GM18870 (cell line): ENCODE data around the gene TNNI2.

Experiments used
- ATAC-seq: cut with Tn5 transposase; IDR thresholded peaks from one replicate; pipeline ENCODE4 v1.9.1; 2021; ENCODE audit warnings: moderate library complexity; ENCODE audit not compliant: unreplicated experiment

The TNNI2 gene

DNA sequence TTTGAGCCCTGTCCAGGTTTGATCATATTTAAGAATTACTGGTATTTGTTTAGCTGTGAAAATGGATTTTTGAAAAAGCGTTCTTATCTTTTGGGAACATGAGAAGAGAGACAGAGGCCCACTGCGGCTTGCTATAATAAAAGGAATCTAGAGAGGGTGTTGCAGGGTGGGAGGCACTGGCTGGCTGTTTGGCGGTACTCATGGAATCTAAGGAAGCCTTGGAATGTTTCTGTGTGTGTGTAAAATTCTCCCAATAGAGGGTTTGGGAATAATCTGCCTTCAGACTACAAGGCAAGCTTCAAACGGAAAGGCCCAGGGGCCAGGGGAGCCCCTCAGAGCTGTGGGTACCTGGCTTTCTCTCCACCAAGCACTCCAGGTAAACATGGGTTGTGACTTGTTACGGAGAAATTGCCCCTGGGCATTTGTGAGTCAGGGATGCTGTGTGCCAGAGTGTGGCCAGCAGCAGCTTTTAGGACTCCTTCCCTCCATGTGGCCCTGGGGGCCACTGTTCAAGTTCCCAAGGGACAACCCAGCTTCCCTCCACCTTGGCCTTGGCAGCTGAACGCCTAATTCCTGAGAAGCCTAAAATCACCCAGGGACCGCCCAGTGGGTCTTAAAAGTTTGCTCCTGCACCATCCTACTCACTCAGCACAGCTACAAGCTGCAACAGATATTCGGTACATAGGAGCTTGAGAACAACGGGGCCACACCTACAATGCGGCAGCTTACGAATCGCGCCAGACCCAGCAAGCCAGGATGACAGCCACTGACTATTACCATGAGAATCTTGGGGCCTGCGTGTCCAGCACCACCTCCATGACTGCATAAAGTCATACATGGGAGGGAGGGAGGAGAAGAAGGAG, 18.1 kb upstream of the TNNI2 start:
- ATAC-seq = no peak

DNA sequence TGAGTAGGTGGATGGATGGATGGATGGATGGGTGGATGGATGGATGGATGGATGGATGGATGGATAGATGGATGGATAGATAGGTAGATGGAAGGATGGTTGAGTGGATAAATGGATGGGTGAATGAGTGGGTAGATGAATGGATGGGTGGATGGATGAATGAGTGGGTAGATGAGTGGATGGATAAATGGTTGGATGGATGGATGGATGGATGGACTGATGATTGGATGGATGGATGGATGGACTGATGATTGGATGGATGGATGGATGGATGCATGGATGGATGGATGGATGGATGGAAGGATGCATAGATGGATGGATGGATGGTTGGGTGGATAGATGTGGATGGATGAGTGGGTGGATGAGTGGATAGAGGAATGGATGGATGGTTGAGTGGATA, 17.2 kb upstream of the TNNI2 start:
- ATAC-seq = no peak

DNA sequence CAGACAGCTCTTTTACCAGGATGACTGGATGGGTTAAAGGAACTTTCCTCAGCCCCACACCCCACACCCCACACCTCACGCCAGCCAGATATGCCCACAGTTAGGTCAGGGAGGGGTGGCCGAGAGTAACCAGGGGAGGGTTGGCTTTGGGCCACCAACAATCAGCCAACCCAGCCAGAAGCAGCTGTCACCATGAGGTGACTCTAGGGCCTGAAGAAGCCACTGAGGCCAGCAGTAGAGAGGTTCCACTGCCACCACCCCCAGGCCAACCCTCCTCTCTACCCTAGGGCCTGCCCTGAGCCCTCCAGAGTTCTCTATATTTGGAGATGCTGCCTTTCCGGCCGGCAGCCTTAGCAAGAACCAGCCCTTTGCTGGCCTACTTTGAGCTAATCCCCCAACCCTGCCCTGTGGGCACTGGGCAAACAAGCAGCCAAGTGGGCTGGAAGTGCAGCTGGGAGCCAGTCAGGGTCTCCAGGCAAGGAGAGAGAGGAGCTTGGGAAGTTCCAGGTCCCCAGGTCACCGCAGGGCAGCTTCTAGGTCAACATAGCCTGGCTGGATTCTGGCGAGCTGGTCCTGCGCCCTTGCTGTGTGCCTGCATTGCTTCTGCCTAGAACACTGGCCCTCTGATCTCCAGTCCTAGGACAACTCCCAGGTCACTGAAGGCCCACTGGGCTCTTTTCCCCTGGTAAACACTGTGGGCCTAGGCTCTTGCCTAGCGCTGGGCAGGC, 16.0 kb upstream of the TNNI2 start:
- no peak for ATAC-seq

DNA sequence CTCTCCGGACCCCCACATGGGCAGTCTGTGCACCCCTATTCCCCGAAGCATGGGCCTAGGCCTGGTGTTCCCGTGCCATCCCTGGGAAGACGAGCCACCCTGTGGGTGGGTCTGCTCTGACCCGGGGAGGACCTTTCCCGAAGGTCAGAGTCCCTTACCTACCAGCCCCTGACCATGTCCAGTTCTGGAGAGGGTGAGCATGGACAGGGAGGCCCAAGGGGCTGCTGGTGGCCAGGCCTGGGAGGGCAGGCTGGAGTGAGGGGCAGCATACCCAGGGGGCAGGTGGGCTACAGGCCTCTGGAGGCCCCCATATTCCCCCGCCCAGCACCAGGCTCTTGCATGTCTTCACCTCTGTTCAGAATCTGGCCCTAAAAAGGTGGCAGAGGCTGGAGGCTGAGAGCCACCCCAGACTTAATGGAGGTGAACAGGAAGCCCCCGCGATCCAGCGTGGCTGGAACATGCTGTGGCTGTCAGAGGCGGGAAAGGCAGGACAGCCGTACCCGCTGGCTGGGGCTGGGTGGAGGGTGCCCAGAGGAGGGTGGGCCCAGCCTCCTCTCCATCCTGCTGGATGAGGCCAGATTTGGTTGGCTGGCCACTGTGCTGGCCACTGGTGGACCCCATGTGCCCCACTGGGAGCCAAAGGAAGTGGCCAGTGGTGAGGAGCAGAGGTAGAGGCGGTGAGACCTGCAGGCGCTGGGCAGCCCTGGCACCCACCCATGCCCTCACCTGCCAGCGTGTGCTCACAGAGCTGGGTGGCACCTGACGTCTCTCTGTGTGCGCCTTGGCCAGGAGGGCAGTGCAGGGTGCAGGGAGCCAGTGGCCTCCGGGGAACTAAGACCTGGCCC, 15.2 kb upstream of the TNNI2 start:
- no peak for ATAC-seq

DNA sequence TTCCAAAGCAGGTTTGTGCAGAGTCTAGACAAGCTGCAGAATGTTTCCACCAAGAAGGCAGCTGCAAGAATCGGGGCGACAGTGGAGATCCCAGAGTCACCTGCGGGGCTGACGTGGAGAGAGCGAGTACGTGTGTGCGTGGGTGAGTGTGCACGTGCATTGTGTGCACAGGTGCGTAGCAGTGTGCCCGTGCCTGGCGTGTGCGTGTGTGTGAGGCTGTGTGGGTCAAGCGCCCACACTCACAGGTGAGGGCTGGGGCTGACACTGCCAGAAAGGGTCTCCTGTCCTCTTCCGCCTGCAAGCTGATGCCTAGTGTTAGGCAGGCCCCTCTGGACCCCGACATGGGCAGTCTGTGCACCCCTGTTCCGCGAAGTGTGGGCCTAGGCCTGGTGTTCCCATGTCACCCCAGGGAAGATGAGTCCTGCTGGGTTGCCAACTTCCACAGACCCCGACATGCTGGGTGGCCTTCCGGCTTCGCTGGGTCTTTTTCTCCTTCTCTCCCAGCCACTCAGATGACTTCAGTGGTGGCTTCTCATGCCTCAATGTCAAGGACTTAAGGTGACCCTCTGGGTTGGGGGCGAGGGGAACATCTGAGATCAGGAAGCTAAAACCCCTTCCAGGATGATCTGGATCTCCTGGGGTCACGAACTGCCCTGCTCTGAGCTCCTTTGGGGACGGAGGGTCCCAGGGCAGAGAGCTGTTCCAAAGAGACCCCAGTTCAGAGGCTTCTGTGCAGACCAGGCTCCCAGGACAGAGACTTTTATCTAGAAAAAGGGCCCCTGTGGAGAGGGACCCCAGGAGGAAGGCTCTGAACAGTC, 14.4 kb upstream of the TNNI2 start:
- no peak for ATAC-seq

DNA sequence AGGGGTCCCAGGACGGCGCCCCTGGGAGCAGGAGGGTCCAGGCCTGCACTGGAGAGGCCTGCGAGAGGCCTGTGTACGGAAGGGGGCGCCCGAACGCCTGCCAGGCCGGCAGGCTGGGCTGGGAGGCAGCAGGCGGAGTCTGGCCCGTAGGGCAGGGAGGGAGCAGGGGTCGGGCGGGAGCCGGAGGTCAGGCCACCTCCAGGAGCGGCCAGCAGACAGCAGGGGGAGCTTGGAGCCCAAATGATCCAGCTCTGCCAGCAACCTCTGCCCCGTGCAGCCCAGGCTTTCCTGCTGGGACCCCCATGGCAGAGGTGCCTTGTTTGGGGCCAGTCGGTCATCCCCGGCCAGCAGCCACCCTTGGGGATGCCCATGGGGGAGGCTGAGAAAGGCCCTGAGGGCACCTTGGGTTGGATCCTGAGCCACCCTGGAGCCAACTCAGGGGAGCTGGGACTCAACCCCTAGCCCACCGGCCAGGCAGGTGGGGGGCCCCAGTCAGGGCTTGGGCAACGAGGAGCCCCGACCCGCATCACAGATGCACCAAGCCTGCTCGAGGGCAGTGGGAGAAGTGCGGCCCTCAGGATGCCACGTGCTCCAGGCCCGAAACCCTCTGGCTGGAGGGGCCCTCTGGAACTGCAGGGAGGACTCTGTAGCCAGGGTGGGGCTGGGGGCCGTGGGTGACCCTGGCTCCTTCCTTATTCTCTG, 13.6 kb upstream of the TNNI2 start:
- ATAC-seq = no peak

DNA sequence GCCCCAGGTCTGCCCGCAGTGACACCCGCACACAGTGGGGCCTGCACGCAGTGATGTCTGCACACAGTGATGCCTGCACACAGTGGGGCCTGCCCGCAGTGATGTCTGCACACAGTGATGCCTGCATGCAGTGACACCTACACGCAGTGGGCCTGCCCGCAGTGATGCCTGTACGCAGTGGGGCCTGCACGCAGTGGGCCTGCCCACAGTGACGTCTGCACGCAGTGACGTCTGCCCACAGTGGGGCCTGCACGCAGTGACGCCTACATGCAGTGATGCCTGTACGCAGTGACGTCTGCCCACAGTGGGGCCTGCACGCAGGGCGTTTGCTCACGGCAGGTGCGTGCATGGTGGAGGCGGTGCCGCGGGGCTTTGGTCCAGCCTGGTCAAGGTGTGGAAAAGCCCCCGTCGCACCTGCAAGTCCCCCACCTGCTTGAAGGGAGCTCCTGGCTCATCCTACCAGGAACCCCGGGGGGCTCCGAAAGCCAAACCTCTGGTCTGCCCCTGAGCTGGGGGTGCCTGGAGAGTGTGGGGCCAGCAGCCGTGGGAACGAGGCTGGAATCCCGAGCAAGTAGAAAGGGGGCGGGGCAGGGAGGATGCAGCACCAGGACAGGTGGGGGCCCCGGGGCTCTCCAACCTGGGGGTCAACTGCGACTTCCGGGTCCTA, 12.9 kb upstream of the TNNI2 start:
- no peak for ATAC-seq

DNA sequence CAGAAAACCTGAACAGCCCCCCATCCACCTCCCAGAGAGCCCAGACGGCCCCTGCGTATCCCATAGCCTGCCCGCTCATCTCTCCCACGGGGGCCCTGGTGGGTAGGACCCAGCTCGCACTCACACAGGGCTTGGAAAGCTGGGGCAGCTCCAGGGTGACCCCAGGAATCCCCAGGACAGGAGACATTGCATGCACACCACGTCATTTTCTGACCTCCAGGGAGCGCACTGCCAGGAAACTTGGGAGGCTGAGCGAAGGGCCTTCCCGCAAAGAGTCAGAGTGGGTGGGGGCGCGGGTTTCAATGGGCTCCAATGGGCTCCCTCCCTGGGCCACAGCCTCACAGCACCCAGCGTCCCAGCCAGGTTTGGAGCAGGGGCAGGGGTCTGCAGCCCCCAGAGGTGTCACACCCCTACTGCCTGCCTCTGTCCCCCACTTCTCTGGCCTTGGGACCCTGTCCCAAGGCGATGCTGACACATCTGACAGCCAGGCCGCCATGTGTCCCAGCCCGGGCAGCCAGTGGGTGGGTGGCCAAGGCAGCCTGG, 12.2 kb upstream of the TNNI2 start:
- ATAC-seq = no peak

DNA sequence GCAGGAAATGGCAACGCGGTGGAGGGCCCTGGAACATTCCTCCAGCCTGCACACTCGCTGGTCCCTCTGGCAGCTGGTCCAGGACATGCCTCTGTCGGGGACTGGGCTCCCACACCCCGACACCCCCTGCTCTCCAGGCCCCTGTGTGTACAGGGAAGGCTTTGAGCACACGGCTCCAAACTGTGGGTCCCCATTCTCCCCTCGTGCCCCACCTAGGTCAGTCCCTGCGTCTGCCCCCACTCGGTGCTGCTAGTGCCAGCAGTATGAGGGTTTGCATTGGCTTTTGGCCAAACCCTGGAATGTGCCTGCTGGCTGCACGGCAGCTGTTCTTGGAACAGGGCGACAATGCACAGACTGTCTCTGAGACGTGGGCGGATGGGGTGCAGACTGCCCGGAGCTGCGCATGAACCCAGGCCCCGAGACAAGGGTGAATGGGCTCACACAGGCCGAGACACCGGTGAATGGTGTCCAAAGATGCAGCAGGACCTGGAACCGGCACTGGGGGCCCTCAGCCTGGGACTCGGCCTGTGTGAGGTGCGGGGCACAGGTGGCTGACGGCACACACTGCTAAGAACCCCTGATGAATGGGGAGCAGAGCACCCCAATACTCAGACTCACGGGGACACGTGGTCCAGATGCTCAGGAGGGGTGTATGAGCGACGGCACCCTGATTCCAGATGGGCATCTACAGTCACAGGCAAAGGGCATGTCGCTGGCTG, 11.5 kb upstream of the TNNI2 start:
- ATAC-seq = no peak

DNA sequence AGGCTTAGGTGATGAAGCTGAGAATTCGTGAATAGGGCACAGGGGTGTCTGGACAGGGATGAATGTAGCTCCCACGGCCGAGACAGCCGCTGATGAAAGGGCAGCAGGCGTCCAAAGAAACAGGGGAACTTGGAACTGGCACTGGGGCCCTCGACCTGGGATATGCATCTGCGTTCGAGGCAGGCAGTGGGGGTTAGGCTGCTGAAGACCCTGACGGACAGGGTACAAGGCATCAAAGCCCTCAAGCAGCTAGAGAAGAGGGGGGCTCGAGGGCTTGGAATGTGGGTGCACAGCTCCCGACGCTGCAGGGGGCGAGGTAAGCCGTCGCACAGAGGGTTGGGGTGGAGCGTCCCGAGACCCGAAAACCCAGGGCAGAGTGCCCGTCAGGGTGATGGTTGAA, 10.8 kb upstream of the TNNI2 start:
- no peak for ATAC-seq

DNA sequence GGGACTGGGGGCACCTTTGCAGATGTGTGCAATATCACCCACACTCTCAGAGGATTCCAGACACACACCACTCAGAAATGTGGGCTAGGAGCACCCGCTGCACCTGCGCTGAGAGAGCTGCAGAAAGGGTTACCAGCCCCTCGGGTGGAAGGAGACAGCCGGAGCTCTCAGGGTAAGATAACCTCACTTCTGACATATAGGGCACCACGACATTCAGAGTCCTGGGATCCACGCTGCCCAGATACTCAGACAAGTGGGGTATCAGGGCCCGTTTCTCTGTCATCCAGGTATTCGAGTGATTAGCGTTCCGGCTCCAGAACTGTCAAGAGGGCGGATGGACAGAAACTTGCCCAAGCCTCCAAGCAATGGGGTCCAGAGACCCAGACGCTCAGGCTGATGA, 10.2 kb upstream of the TNNI2 start:
- no peak for ATAC-seq

DNA sequence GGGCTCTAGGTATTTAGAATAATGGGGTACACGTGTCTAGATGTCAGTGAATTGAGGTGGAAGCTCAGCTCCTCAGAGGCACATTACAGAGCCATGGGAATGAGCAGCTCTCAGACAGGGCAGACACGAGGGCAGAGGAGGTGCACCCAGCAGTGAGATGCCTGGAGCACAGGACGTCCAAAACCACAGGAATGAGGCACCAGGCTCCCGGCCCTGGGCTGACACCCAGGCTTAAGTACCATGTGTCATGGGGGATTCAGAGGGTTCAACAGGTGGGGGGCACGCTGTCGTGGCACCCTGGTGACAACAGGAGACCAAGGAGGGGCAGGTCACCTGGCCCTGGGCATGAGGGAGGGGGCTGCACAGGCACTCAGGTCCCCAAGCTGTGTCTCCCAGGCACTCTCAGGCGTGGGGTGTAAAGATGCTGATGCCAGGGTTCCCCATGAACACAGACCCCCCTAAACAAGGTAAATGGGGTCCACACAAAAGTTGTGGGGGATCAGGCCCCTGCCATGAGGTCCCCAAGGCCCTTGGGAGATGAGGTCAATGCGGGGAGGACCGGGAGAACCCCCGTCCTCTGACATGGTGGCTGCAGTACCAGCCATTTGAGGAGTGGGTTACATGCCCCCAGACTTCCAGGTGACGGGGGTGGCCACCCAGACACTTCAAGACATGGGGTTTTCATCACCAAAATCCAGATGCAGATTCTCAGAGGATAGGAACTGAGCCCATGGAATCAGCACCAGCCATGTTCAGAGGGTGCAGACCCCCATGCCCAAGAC, 9.6 kb upstream of the TNNI2 start:
- ATAC-seq = no peak

DNA sequence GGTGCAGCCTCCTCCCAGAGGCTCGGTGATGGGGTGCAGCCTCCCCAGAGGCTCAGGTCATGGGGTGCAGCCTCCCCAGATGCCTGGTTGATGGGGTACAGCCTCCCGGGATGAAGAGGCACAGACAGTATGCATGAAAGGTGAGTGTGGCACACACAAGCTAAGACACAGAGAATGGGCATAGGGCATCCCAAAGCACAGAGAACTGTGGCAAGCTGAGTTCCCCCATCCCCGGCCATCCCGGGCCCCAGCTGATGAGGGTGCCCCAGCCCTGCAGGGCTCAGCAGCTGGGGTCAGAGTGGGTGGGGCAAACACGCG, 8.8 kb upstream of the TNNI2 start:
- ATAC-seq = no peak

DNA sequence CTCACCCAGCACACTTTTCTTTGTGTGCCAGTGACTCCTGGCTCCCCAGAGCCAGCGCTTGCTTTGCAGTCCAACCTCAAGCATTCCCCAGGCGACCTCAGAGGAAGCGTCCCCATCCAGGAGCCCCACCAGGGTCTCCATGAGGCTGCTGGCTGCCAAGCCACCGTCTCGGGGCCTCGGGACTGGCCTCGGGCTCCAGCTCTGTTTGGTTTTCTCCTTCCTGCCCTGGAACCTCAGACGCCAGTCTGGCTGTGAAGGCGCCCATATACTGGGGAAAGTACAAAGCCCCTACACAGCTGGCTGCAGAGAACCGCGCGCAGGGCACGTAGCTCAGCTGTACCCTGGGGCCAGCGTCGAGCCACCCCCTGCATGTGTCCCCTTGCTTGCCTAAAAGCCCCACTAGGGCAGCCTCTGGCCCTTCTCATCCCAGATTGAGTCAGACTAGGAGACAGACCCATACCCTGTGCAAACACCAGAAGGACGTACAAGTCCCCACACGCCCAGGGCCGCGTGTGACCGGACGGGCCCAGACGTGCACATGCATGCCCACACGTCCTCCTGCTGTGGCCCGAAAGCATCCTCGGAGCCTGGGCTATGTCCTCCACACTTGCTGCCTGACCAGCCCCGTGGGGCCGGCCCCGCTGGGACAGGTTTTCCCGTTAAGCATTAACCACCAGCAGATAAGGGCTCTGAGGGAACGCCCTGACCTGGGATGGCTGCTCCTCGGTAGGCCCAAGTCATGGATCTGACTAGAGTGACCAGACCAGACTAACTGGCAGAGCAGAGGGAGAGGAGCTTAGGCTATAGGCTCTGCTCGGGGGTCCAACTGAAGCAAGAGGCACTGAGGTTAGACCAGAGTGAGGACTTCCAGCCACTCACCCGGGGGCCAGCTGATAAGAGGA, 8.2 kb upstream of the TNNI2 start:
- no peak for ATAC-seq

DNA sequence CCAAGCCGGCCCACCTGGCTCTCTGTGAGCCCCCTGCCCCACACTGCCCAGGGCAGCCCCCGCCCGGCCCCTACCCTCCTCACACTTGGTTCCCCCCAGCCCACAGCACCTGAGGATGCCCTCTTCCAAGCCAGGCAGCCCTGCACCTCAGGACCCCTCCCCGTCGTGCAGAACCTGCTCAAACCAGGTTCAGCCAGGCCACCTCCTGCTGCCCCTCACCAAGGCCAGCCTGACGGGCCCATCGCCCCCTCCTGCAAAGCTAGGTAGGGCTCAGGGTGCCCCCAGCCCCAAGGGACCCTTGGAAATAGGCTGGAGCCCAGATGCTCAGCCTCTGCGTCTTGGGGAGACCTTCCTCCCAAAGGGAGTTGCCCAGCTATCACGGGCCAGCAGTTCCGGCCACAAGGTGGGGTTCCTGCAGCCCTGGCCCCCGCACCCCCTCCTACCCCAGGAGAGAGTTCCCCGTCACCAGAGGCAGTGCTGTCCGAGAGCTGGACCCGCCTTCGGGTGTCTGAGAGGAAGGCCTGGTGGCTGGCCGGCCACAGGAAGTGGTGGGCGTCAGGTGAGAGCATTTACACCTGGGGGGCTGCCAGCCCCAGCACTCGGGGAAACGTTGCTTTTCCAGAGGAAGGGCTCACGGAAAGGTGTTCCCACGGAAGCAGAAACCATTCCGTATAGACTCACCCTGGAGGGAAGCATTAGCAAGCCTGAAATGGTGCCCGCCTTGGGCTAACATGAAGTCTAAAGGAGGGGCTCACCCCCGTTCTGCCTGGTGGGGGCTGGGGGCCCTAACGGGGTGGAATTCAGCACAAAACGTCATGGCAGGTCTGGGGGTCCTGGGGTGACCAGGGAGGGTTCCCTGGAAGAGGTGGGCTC, 7.2 kb upstream of the TNNI2 start:
- ATAC-seq = no peak
